SK-N-SH (cell line): ENCODE data around the gene BID. TPM values are rescaled to one million over a fixed set of nuclear protein-coding genes. Genes with fewer than 3 reads are reported as not detected.

Experiments
- CTCF ChIA-PET: fragments of 300-600, 350-600 bp; formaldehyde crosslinking; extraction: SDS; loops from one replicate; lab custom pipeline; 2021; lab: Yijun Ruan, JAX
- POLR2A ChIA-PET: fragments of 350-600 bp; sonication (Branson Sonifier 250); formaldehyde crosslinking; extraction: SDS; loops from one replicate; lab custom pipeline; 2020; ENCODE audit warnings: antibody characterized with exemption, inconsistent platforms; lab: Yijun Ruan, JAX
- DNase-seq: peaks from one replicate; pipeline ENCODE4 v3.0.0; 2012
- H2AFZ ChIP-seq: fragments of 200-600 bp; sonication (generic); 2 replicates; pipeline ENCODE4 v1.8.1; 2016; ENCODE audit warnings: antibody characterized with exemption, mild to moderate bottlenecking, low read depth
- H3F3A ChIP-seq: fragments of 200-600 bp; sonication (generic); replicated peaks from 2 replicates; pipeline ENCODE3; 2016; ENCODE audit warnings: antibody characterized with exemption, mild to moderate bottlenecking; ENCODE audit not compliant: insufficient read depth
- H3K27ac ChIP-seq, 2 experiments: fragments of 200-500 bp in 1 of 2; fragments of 200-600 bp in 1 of 2; sonication (Bioruptor generic) in 1 of 2; sonication (generic), shearing (Covaris generic) in 1 of 2; 2 replicates each; pipeline versions ENCODE4 v1.5.1 to v1.6.1; 2014 to 2016; ENCODE audit warnings: low read depth in 2 of 2, inconsistent platforms in 1 of 2, low read length in 1 of 2, mild to moderate bottlenecking in 1 of 2, mixed read lengths in 1 of 2
- H3K27me3 ChIP-seq: fragments of 200-600 bp; sonication (generic), shearing (Covaris generic); 2 replicates; pipeline ENCODE4 v1.6.1; 2016; ENCODE audit warnings: mixed run types; ENCODE audit not compliant: insufficient read depth
- H3K36me3 ChIP-seq, 2 experiments: fragments of 200-500 bp in 1 of 2; fragments of 200-600 bp in 1 of 2; sonication (Bioruptor generic) in 1 of 2; sonication (generic) in 1 of 2; replicated peaks in 1 of 2; 2 replicates each; pipeline versions ENCODE3 to v1.5.1; 2014 to 2016; ENCODE audit warnings: low read length in 1 of 2, mild to moderate bottlenecking in 1 of 2; ENCODE audit not compliant: insufficient read depth in 2 of 2, control insufficient read depth in 1 of 2
- H3K4me1 ChIP-seq, 2 experiments: fragments of 200-500 bp in 1 of 2; fragments of 200-600 bp in 1 of 2; sonication (Bioruptor generic) in 1 of 2; sonication (generic), shearing (Covaris generic) in 1 of 2; 2 replicates each; pipeline versions ENCODE4 v1.5.1 to v1.6.1; 2014 to 2016; ENCODE audit warnings: low read depth in 1 of 2, low read length in 1 of 2, mixed run types in 1 of 2; ENCODE audit not compliant: insufficient read depth in 2 of 2, control insufficient read depth in 1 of 2
- H3K4me2 ChIP-seq: fragments of 200-600 bp; sonication (generic), shearing (Covaris generic); 2 replicates; pipeline ENCODE4 v1.6.1; 2017; ENCODE audit warnings: mixed run types
- H3K4me3 ChIP-seq, 2 experiments: fragments of 200-500 bp in 1 of 2; fragments of 200-600 bp in 1 of 2; sonication (Bioruptor generic) in 1 of 2; sonication (generic), shearing (Covaris generic) in 1 of 2; 2 replicates each; pipeline versions ENCODE4 v1.5.1 to v1.8.1; 2014 to 2016; ENCODE audit warnings: low read depth in 2 of 2, inconsistent platforms in 1 of 2, low read length in 1 of 2, mild to moderate bottlenecking in 1 of 2, mixed read lengths in 1 of 2, moderate library complexity in 1 of 2
- H3K79me2 ChIP-seq: fragments of 200-600 bp; sonication (generic); 2 replicates; pipeline ENCODE4 v1.8.1; 2017; ENCODE audit warnings: mild to moderate bottlenecking; ENCODE audit not compliant: insufficient read depth
- H3K9ac ChIP-seq: fragments of 200-600 bp; sonication (generic); 2 replicates; pipeline ENCODE4 v1.6.1; 2017; ENCODE audit warnings: mixed run types
- H3K9me2 ChIP-seq: fragments of 200-600 bp; sonication (generic); 2 replicates; pipeline ENCODE4 v1.6.1; 2017; ENCODE audit warnings: mixed run types
- H3K9me3 ChIP-seq: fragments of 200-600 bp; sonication (generic); 2 replicates; pipeline ENCODE4 v1.6.1; 2017; ENCODE audit warnings: mixed run types, mild to moderate bottlenecking, moderate library complexity
- H4K20me1 ChIP-seq: fragments of 200-600 bp; sonication (generic); 2 replicates; pipeline ENCODE4 v1.6.1; 2017; ENCODE audit warnings: mild to moderate bottlenecking, mixed run types; ENCODE audit not compliant: insufficient read depth
- CHD2 ChIP-seq: fragments of 150-350 bp; IDR thresholded peaks from 2 replicates; pipeline ENCODE4 v1.6.1; 2018; ENCODE audit warnings: low read length; ENCODE audit not compliant: partially characterized antibody
- FOSL2 ChIP-seq: IDR thresholded peaks from 2 replicates; pipeline ENCODE4 v1.4.0; 2012; ENCODE audit warnings: low read depth, mild to moderate bottlenecking, moderate library complexity, borderline replicate concordance
- GABPA ChIP-seq: IDR thresholded peaks from 2 replicates; pipeline ENCODE4 v1.4.0; 2012; ENCODE audit warnings: low read depth, mild to moderate bottlenecking
- MEF2A ChIP-seq: IDR thresholded peaks from 2 replicates; pipeline ENCODE4 v1.4.0; 2012; ENCODE audit warnings: low read depth, borderline replicate concordance
- NFIC ChIP-seq: IDR thresholded peaks from 2 replicates; pipeline ENCODE4 v1.4.0; 2012; ENCODE audit warnings: borderline replicate concordance
- POLR2AphosphoS5 ChIP-seq: IDR thresholded peaks from 2 replicates; pipeline ENCODE4 v1.6.1; 2012; ENCODE audit warnings: low read depth, low read length
- RXRA ChIP-seq: IDR thresholded peaks from 2 replicates; pipeline ENCODE4 v1.4.0; 2012; ENCODE audit warnings: low read depth, mild to moderate bottlenecking, borderline replicate concordance
- SIN3A ChIP-seq: IDR thresholded peaks from 2 replicates; pipeline ENCODE4 v1.6.1; 2012; ENCODE audit warnings: low read depth, mild to moderate bottlenecking, low read length, moderate library complexity, borderline replicate concordance
- TAF1 ChIP-seq: IDR thresholded peaks from 2 replicates; pipeline ENCODE4 v1.6.1; 2012; ENCODE audit warnings: low read depth, mild to moderate bottlenecking, low read length, moderate library complexity, borderline replicate concordance
- TCF12 ChIP-seq: IDR thresholded peaks from 2 replicates; pipeline ENCODE4 v1.4.0; 2012
- TEAD4 ChIP-seq: IDR thresholded peaks from 2 replicates; pipeline ENCODE4 v1.4.0; 2012; ENCODE audit warnings: mild to moderate bottlenecking, borderline replicate concordance; ENCODE audit not compliant: insufficient read depth
- USF1 ChIP-seq: IDR thresholded peaks from 2 replicates; pipeline ENCODE4 v1.4.0; 2012; ENCODE audit warnings: low read depth, borderline replicate concordance
- USF2 ChIP-seq: fragments of 150-350 bp; IDR thresholded peaks from 2 replicates; pipeline ENCODE4 v1.6.1; 2017; ENCODE audit warnings: antibody characterized with exemption, low read length, low read depth, borderline replicate concordance
- WGBS: methylation state at CpG from one replicate; pipeline ENCODE4 v1.1.6; 2017; ENCODE audit warnings: low lambda C conversion rate; 5-methylcytosine and 5-hydroxymethylcytosine counted together
- polyA plus RNA-seq, 3 experiments: library from polyadenylated mRNA; depleted of rRNA; stranded (reverse); fragments of >200 nt; gene quantifications; 2 replicates each; pipeline ENCODE4 v1.2.3, GENCODE V29; 2012
- TF ChIP-seq, protein P1 (sequence below): IDR thresholded peaks from 2 replicates; pipeline ENCODE4; 2012
- TF ChIP-seq, protein P2 (sequence below): IDR thresholded peaks from 2 replicates; pipeline ENCODE4 v1.6.1; 2012; ENCODE audit warnings: mild to moderate bottlenecking, low read depth, low read length, moderate library complexity

BID gene
- polyA plus RNA-seq, 1 of the 3 experiments (the other 2 are of a cell fraction), result 139 TPM

DNA sequence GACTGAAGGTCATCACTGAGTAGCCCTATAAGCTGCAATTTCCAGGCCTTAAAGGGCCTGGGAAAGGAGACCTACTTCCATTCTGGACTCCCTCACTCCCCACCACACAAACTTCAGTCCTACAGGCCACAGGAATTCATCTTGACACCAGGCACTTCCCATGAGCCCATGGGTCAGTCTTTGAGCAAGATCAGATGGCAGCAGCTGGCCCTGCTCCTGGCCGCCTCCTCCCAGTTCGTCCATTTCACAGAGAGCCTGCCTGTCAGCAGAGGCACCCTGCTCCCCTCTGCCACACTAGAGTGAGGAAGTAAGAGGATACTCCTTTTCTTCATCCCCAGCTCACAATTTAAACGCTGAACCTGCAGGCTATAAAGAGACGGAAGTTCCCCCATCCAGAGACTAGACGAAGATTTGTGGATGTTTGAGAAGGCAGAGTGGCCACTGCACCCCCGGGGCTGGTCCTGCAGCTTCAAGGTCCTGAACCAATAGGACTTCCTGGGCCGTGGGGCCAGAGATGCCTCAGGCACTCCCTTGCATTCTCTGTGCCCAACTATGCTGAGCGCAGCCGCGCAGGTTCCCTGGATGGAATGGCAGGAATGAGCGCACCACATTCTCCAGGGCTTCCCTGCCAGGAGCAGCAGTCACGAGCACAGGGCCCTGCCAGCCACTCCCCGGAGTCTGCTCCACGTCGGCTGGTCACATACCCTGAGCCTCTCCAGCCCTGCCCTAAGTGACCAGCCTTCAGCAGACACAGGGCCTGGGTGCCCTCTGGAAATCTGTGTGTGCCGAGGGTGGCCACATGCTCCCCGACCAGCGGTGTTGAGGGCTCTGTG, 33.5 kb upstream of the BID start (continued):
- no peak for TF ChIP-seq USF1
- TF ChIP-seq MEF2A, result no peak
- TF ChIP-seq NFIC, result no peak
- no peak for TF ChIP-seq CHD2
- no peak for TF ChIP-seq RXRA
- TF ChIP-seq FOSL2, result no peak
- no peak for TF ChIP-seq GABPA
- TF ChIP-seq, protein P1, sequence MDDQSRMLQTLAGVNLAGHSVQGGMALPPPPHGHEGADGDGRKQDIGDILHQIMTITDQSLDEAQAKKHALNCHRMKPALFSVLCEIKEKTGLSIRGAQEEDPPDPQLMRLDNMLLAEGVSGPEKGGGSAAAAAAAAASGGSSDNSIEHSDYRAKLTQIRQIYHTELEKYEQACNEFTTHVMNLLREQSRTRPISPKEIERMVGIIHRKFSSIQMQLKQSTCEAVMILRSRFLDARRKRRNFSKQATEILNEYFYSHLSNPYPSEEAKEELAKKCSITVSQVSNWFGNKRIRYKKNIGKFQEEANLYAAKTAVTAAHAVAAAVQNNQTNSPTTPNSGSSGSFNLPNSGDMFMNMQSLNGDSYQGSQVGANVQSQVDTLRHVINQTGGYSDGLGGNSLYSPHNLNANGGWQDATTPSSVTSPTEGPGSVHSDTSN, result no peak
- TF ChIP-seq SIN3A, result no peak
- TF ChIP-seq, protein P2, sequence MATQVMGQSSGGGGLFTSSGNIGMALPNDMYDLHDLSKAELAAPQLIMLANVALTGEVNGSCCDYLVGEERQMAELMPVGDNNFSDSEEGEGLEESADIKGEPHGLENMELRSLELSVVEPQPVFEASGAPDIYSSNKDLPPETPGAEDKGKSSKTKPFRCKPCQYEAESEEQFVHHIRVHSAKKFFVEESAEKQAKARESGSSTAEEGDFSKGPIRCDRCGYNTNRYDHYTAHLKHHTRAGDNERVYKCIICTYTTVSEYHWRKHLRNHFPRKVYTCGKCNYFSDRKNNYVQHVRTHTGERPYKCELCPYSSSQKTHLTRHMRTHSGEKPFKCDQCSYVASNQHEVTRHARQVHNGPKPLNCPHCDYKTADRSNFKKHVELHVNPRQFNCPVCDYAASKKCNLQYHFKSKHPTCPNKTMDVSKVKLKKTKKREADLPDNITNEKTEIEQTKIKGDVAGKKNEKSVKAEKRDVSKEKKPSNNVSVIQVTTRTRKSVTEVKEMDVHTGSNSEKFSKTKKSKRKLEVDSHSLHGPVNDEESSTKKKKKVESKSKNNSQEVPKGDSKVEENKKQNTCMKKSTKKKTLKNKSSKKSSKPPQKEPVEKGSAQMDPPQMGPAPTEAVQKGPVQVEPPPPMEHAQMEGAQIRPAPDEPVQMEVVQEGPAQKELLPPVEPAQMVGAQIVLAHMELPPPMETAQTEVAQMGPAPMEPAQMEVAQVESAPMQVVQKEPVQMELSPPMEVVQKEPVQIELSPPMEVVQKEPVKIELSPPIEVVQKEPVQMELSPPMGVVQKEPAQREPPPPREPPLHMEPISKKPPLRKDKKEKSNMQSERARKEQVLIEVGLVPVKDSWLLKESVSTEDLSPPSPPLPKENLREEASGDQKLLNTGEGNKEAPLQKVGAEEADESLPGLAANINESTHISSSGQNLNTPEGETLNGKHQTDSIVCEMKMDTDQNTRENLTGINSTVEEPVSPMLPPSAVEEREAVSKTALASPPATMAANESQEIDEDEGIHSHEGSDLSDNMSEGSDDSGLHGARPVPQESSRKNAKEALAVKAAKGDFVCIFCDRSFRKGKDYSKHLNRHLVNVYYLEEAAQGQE, result no peak

- no peak for DNase-seq
- Histone ChIP-seq H3F3A (no peaks in the 10 kb centered on the region), H3K4me2 (no peak overlapping the region), H3K27ac (no peak overlapping the region), H3K4me1 (no peaks in the 10 kb centered on the region), H3K9me2 (no peaks in the 10 kb centered on the region), H3K79me2 (no peaks in the 10 kb centered on the region), H3K9me3 (no peaks in the 10 kb centered on the region), H3K9ac (no peak overlapping the region), H3K36me3 (peaks cover 6 to 71% of the 10 kb centered on the region in 2 experiments), H2AFZ (no peak overlapping the region)
- CTCF ChIA-PET, result interaction anchor here (1.0 kb wide), 1 partner anchor 269 kb away, joined by 3 read pairs; no protein-coding TSS in a partner anchor
- POLR2A ChIA-PET, result no interaction called here
- WGBS, result 94% methylated on average over 7 of the region's 10 CpGs
- TF ChIP-seq, protein P2, result no peak
- no peak for TF ChIP-seq TEAD4
- TF ChIP-seq FOSL2, result no peak
- TF ChIP-seq TCF12, result no peak
- no peak for TF ChIP-seq TAF1
- no peak for TF ChIP-seq USF2
- no peak for TF ChIP-seq POLR2AphosphoS5
- no peak for TF ChIP-seq GABPA
- TF ChIP-seq, all 33 proteins: peak for 0
- Histone ChIP-seq H4K20me1 (no peaks in the 10 kb centered on the region), H3K4me3 (no peak overlapping the region), H3K27me3 (no peaks in the 10 kb centered on the region)
Measured at GRCh38 chr22:17807086-17807485, 32.8 kb upstream of the BID start.
